Left lung (tissue), 10 donors: ENCODE results near the gene KRTAP6-3. TPM values are rescaled to one million over a fixed set of nuclear protein-coding genes. Genes with fewer than 3 reads are reported as not detected.

Experiments
- ATAC-seq: fragments of 200-7000 bp; cut with Tn5 transposase; one replicate; pipeline ENCODE4 v1.9.1; 2020; ENCODE audit warnings: moderate library complexity
- DNase-seq, 4 donors: peaks; one replicate each; pipeline ENCODE4 v3.0.0-alpha.2; 2013 to 2020
- H3K27ac ChIP-seq, 2 donors: fragments of 200-600 bp; sonication (generic) in 1 of 2; one replicate each; pipeline versions ENCODE4 v1.5.0 to v1.8.0; 2020 to 2021
- H3K27me3 ChIP-seq, 2 donors: fragments of 200-600 bp; sonication (generic) in 1 of 2; one replicate each; pipeline versions ENCODE4 v1.5.0 to v1.8.0; 2020 to 2021
- H3K36me3 ChIP-seq, 2 donors: fragments of 200-600 bp; sonication (generic) in 1 of 2; one replicate each; pipeline versions ENCODE4 v1.5.0 to v1.8.0; 2020 to 2021
- H3K4me1 ChIP-seq, 2 donors: fragments of 200-600 bp; one replicate each; pipeline ENCODE4 v1.8.0; 2021
- H3K4me3 ChIP-seq, 2 donors: fragments of 200-600 bp; sonication (generic) in 1 of 2; one replicate each; pipeline versions ENCODE4 v1.5.0 to v1.8.0; 2020 to 2021; ENCODE audit warnings: mild to moderate bottlenecking in 1 of 2
- H3K9me3 ChIP-seq, 2 donors: fragments of 200-600 bp; sonication (generic) in 1 of 2; one replicate each; pipeline versions ENCODE4 v1.5.0 to v1.8.0; 2020 to 2021
- intact Hi-C, 2 donors: fragments of 100-400 bp; cut with DNase I; formaldehyde crosslinking; loops; one replicate each; pipeline versions ENCODE4 v1.11.2 to v1.14.2; 2022
- polyA plus RNA-seq, 6 donors: library from polyadenylated mRNA; unstranded; fragments of 120-200 nt; gene quantifications; one replicate each; pipeline ENCODE4 v1.2.1, GENCODE V29; 2013; ENCODE audit not compliant: insufficient read length in 6 of 6
- total RNA-seq, 2 donors: library from RNA; stranded (reverse); fragmentation: NEBNext Ultra II Directional; extraction: Animal tissue kit (Norgen Biotek cat#: 25700); gene quantifications; one replicate each; pipeline ENCODE4 v1.2.1, GENCODE V29; 2021
- TF ChIP-seq, protein P1 (sequence below), 2 donors: fragments of 200-600 bp; sonication (generic) in 1 of 2; IDR thresholded peaks; one replicate each; pipeline versions ENCODE4 v1.5.0 to v1.8.0; 2021; ENCODE audit warnings: antibody characterized with exemption in 2 of 2
- donor health status: DM: no; HTN: yes; CAD: no.
- donor health status: DM: no; HTN: no; CAD: no.

Gene KRTAP6-3
- total and polyA plus RNA-seq, 8 donors: not detected

GRCh38 chr21:30620080-30620479 is 27.8 kb downstream of the KRTAP6-3 start:
- Histone ChIP-seq H3K9me3 (peaks cover 0 to 6% of the 10 kb centered on the region in 2 donors), H3K4me3 (no peak overlapping the region), H3K4me1 (no peaks in the 10 kb centered on the region), H3K27me3 (no peaks in the 10 kb centered on the region), H3K36me3 (no peaks in the 10 kb centered on the region), H3K27ac (no peak overlapping the region)
- TF ChIP-seq, protein P1, sequence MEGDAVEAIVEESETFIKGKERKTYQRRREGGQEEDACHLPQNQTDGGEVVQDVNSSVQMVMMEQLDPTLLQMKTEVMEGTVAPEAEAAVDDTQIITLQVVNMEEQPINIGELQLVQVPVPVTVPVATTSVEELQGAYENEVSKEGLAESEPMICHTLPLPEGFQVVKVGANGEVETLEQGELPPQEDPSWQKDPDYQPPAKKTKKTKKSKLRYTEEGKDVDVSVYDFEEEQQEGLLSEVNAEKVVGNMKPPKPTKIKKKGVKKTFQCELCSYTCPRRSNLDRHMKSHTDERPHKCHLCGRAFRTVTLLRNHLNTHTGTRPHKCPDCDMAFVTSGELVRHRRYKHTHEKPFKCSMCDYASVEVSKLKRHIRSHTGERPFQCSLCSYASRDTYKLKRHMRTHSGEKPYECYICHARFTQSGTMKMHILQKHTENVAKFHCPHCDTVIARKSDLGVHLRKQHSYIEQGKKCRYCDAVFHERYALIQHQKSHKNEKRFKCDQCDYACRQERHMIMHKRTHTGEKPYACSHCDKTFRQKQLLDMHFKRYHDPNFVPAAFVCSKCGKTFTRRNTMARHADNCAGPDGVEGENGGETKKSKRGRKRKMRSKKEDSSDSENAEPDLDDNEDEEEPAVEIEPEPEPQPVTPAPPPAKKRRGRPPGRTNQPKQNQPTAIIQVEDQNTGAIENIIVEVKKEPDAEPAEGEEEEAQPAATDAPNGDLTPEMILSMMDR (IDR thresholded peaks at IDR 0.05): no peak
- DNase-seq (no peak), ATAC-seq (no peak)
- intact Hi-C loops: no loop called here

DNA sequence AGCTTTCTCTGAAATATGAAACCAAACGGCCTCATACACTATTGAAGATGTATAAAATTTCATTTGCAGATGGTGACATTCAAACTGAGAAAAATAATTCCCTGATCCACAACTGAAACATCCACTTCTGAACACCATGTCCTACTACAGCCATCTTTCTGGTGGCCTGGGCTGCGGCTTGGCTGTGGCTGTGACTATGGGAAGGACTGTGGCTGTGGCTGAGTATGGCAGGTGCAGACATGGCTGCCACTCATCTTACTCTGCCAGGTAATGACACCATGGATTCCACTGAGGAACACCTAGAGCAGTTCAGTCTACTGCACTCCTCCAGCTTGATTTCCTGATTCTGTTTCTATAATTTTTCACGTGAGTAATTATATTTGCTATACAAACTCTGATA is 28.3 kb downstream of the KRTAP6-3 start, which contains the start of gene KRTAP20-4:
Gene KRTAP20-4, plus strand, starts transcription at position 106 of the 400 bp plus-strand sequence.
- H3K4me1 ChIP-seq: no peaks in the 10 kb centered on the region

GRCh38 chr21:30623362-30623761 is 31.1 kb downstream of the KRTAP6-3 start:
- H3K27me3 ChIP-seq: no peaks in the 10 kb centered on the region
- intact Hi-C loops: no loop called here
- TF ChIP-seq, protein P1 (IDR thresholded peaks at IDR 0.05): no peak
- ATAC-seq (no peak), DNase-seq (no peak)
- H3K4me1 ChIP-seq: no peaks in the 10 kb centered on the region
- no peak overlapping the region for H3K4me3 ChIP-seq
- peaks cover 0 to 15% of the 10 kb centered on the region in 2 donors for H3K9me3 ChIP-seq
- H3K27ac ChIP-seq: no peak overlapping the region
- no peaks in the 10 kb centered on the region for H3K36me3 ChIP-seq

More for the DNA sequence above, 28.3 kb downstream of the KRTAP6-3 start, which contains the start of gene KRTAP20-4:
- TF ChIP-seq, protein P1 (IDR thresholded peaks at IDR 0.05): no peak
- peaks cover 0 to 11% of the 10 kb centered on the region in 2 donors for H3K9me3 ChIP-seq
- H3K27me3 ChIP-seq: no peaks in the 10 kb centered on the region
- intact Hi-C loops: no loop called here
- H3K4me3 ChIP-seq: no peak within 1 kb of the TSS
- ATAC-seq: no peak
- no peaks in the 10 kb centered on the region for H3K36me3 ChIP-seq
- H3K27ac ChIP-seq: no peak within 1 kb of the TSS
- no peak for DNase-seq

DNA sequence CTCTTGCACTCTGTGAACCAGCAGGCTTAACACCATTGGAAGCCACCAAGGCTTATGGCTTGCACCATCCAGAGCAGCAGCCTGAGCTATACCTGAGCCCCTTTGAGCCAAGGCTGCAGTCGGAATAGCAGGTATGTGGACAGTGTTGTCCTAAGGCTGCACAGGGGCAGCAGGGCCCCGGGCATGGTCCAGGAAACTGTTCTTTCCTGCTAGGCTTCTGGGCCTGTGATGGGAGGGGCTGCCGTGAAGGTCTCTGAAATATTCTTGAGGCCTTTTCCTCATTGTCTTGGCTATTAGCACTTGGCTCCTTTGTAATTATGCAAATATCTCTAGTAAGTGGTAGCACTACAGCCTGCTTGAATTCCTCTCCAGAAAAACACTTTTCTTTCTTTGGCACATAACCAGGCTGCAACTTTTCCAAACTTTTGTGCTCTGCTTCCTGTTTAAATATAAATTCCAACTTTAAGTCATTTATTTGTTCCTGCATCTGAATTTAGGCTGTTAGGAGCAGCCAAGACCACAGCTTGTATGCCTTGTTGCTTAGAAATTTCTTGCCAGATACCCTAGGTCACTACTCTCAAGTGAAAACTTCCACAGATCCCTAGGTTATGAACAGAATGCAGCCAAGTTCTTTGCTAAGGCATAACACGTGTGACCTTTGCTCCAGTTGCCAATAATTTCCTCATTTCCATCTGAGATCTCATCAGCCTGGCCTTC is 33.4 kb downstream of the KRTAP6-3 start:
- intact Hi-C loops: no loop called here
- peaks cover 0 to 15% of the 10 kb centered on the region in 2 donors for H3K9me3 ChIP-seq
- no peaks in the 10 kb centered on the region for H3K27me3 ChIP-seq
- DNase-seq (peak in 1 of 4 donors; percentile 34), ATAC-seq (no peak)
- H3K4me1 ChIP-seq: no peaks in the 10 kb centered on the region
- TF ChIP-seq, protein P1 (IDR thresholded peaks at IDR 0.05): no peak
- no peak overlapping the region for H3K27ac ChIP-seq
- H3K4me3 ChIP-seq: no peak overlapping the region
- no peaks in the 10 kb centered on the region for H3K36me3 ChIP-seq

DNA sequence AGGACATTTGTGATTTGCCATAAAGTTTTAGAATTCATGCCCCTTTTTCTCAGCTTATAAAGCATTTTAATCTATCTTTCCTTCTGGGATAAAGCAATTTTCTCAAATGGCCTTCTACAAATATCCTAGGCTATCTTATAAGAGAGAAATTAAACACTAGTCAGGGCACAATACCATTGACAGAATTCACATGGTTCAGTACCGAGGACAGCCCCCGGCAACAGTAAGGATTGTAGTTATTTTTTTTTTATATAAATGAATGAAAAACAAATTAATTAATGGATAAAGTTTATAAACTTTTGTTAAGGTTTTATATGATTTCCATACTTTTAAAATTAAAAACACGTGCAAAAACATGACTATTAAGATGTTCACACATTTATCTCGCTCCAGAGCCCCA is 35.9 kb downstream of the KRTAP6-3 start:
- no peaks in the 10 kb centered on the region for H3K27me3 ChIP-seq
- H3K4me1 ChIP-seq: no peaks in the 10 kb centered on the region
- no peak for ATAC-seq
- H3K27ac ChIP-seq: no peak overlapping the region
- TF ChIP-seq, protein P1 (IDR thresholded peaks at IDR 0.05): no peak
- H3K36me3 ChIP-seq: no peaks in the 10 kb centered on the region
- intact Hi-C loops: no loop called here
- DNase-seq: no peak
- no peak overlapping the region for H3K4me3 ChIP-seq
- H3K9me3 ChIP-seq: peaks cover 0 to 15% of the 10 kb centered on the region in 2 donors
